ENCODE measurements around the gene TMEM132C. TPM values are rescaled to one million over a fixed set of nuclear protein-coding genes. Genes with fewer than 3 reads are reported as not detected.

The TMEM132C gene
- total RNA-seq, 1 donor: not detected

GRCh38 chr12:128727999-128728398, 461.0 kb downstream of the TMEM132C start:
- TF ChIP-seq CTCF (IDR thresholded peaks at IDR 0.05; ENCODE audit: insufficient read depth, low read length): no peak
- H3K4me3 ChIP-seq (ENCODE audit: low read depth, low read length): no peak overlapping the region
- no peak for DNase-seq (ENCODE audit: low read depth)

- no peak for DNase-seq (ENCODE audit: low read depth)
- no peak overlapping the region for H3K4me3 ChIP-seq (ENCODE audit: low read depth, low read length)
- no peak for TF ChIP-seq CTCF (IDR thresholded peaks at IDR 0.05; ENCODE audit: insufficient read depth, low read length)
Observed at GRCh38 chr12:128729628-128730121, 462.7 kb downstream of the TMEM132C start.

DNA sequence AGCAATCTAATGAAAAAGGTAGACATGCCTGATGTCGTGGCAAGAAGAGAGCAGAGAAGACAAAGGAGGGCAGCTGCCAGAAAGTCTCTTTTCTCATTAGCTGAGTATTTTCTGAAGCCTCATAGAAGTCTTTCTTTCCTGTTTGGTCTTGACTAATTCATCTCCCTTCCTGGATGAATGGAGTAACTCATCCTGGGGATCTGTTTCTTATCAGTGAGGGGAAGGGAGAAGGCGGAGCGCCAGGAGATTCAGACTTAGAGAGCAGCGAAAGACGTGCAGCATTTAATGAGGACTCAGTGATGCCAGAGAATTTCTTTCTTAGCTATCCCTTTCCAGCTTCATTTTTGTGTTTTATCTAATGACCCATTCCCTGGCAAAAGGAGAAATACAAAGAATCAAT, 467.4 kb downstream of the TMEM132C start:
- H3K4me3 ChIP-seq (ENCODE audit: low read depth, low read length): no peak overlapping the region
- TF ChIP-seq CTCF (IDR thresholded peaks at IDR 0.05; ENCODE audit: insufficient read depth, low read length): no peak

GRCh38 chr12:128737292-128737966, 470.5 kb downstream of the TMEM132C start:
- DNase-seq (ENCODE audit: low read depth): no peak
- H3K4me3 ChIP-seq (ENCODE audit: low read depth, low read length): no peak overlapping the region
- TF ChIP-seq CTCF (IDR thresholded peaks at IDR 0.05; ENCODE audit: insufficient read depth, low read length): no peak

More for the DNA sequence above, 467.4 kb downstream of the TMEM132C start:
- no peak for DNase-seq (ENCODE audit: low read depth)

GRCh38 chr12:128743916-128744315, 476.9 kb downstream of the TMEM132C start:
- TF ChIP-seq CTCF (IDR thresholded peaks at IDR 0.05; ENCODE audit: insufficient read depth, low read length): no peak
- H3K4me3 ChIP-seq (ENCODE audit: low read depth, low read length): no peak overlapping the region
- no peak for DNase-seq (ENCODE audit: low read depth)

DNA sequence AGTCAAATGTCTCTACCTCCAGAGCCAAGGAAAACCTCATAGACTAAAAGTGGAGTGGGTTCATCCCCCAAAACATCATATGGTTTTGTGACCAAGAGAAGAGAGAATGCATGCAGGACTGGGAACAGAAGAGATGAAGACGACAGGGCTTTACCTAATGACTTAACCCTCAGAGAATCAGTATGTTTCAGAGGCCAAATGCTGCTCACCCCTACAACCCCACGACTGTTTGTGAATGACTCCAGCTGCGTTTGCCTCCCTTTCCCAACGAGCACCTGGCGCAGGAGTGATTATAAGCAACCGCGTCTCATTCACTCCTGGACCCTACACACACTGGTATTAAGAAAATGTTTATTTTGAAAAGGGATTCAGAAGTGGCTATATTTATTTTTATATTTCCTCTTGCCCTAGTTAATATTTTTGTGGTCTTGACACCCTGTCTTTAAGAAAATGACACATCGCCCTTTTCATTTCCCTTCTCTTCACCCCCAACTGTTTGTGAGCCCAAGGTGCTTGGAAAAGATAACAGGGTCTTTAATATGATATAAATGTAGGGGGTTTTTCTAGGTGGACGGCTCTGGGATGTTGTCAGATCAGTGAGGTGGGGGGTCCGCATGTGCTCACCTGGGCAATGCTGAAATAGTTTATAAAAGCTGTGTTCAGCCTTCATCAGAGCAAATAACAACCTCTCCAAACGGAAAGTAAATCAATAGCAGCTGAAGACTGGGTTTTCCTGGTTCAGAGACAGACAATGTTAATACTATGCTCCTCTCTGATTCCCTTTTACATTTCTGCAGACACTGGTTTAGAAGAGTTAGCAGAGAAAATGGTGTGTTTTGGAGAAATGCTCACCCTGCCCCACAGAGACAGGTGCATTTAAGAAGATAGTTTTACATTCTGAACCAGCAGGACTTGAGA, 479.1 kb downstream of the TMEM132C start:
- no peak for TF ChIP-seq CTCF (IDR thresholded peaks at IDR 0.05; ENCODE audit: insufficient read depth, low read length)
- DNase-seq (ENCODE audit: low read depth): no peak
- no peak overlapping the region for H3K4me3 ChIP-seq (ENCODE audit: low read depth, low read length)

All from fibroblast of the aortic adventitia (primary cell).